Sigmoid colon (tissue), 4 donors: ENCODE measurements around the gene CBFA2T3.

Source experiments
- POLR2A ChIP-seq, 2 donors: fragments of 450-650 bp; IDR thresholded peaks; one replicate each; pipeline ENCODE4 v1.6.1; 2016; ENCODE audit warnings: antibody characterized with exemption in 2 of 2, mild to moderate bottlenecking in 2 of 2, moderate library complexity in 2 of 2
- POLR2AphosphoS5 ChIP-seq, 4 donors: sonication (generic); formaldehyde crosslinking; IDR thresholded peaks; one replicate each; pipeline ENCODE4 v1.6.1; 2017; ENCODE audit warnings: antibody characterized with exemption in 4 of 4
- TF ChIP-seq, protein P1 (sequence below), 4 experiments: fragments of 450-650 bp in 3 of 4; fragments of 200-600 bp in 1 of 4; IDR thresholded peaks; one replicate each; pipeline ENCODE4 v1.5.1; 2016 to 2019; ENCODE audit warnings: antibody characterized with exemption in 4 of 4, mild to moderate bottlenecking in 3 of 4, moderate library complexity in 2 of 4

DNA sequence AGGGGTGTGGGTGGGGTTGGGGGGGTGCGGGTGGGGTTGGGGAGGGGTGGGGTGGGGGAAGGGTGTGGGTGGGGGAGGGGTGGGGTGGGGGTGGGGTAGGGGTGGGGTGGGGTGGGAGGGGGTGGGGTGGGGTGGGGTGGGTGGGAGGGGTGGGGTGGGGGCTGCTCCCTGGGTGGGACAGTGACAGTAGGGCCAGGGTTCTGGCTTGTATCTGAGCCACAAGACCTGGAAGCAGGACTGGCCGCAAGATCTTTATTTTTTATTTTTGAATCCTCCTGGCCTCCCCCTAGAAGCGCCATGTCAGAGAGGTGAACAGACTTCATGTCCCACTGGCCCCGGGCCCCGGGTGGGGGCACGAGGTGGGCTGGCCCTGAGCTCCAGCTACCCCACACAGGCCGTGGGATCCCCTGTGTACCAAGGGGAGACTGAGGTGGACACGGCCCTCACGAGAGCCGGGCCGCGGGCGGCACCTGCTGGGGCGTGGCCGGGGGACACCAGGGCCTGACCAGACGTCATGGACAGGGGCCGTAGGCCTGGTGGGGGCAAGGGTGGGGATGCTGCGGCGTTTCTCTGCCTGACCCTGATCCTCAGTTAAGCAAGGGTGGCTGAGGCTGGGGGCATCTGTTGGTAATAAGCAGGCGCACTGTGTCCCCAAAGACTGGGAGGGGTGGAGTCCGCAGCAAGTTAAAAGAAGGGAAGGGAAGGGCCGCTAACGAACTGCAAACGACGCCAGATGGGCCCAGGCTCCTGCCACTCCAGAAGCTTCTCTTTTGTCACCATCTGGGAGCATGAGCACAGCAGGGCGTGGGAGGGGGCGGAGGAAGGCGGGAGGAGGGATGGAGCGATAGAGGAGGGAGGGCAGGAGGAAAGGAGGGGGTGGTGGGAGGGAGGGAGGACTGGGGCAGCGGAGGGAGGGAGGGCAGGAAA lies 88.3 kb downstream of the CBFA2T3 start:
- no peak for TF ChIP-seq POLR2A (IDR thresholded peaks at IDR 0.05)
- TF ChIP-seq, protein P1, sequence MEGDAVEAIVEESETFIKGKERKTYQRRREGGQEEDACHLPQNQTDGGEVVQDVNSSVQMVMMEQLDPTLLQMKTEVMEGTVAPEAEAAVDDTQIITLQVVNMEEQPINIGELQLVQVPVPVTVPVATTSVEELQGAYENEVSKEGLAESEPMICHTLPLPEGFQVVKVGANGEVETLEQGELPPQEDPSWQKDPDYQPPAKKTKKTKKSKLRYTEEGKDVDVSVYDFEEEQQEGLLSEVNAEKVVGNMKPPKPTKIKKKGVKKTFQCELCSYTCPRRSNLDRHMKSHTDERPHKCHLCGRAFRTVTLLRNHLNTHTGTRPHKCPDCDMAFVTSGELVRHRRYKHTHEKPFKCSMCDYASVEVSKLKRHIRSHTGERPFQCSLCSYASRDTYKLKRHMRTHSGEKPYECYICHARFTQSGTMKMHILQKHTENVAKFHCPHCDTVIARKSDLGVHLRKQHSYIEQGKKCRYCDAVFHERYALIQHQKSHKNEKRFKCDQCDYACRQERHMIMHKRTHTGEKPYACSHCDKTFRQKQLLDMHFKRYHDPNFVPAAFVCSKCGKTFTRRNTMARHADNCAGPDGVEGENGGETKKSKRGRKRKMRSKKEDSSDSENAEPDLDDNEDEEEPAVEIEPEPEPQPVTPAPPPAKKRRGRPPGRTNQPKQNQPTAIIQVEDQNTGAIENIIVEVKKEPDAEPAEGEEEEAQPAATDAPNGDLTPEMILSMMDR (IDR thresholded peaks at IDR 0.05) = no peak
- no peak for TF ChIP-seq POLR2AphosphoS5 (IDR thresholded peaks at IDR 0.05)
